Endothelial cell of umbilical vein (primary cell): ENCODE data around the gene CD82. TPM values are rescaled to one million over a fixed set of nuclear protein-coding genes. Genes with fewer than 3 reads are reported as not detected.
A peak's percentile ranks its signal among the peaks of the same experiment; 100 is the strongest.

ENCODE experiments used
- BruUV-seq: library from RNA; stranded (reverse); fragments of 400-500 nt; replicated peaks from 2 replicates; lab custom pipeline; 2021; lab: Mats Ljungman, UMichigan
- CTCF ChIA-PET: fragments of 300-600, 350-600 bp; sonication (Branson Sonifier 250); formaldehyde crosslinking; loops from one replicate; lab custom pipeline; 2021; ENCODE audit warnings: antibody characterized with exemption, inconsistent platforms; lab: Charles Lee
- POLR2A ChIA-PET: fragments of 300-600, 350-600 bp; sonication (Branson Sonifier 250); formaldehyde crosslinking; loops from one replicate; lab custom pipeline; 2021; ENCODE audit warnings: antibody characterized with exemption, inconsistent platforms; lab: Charles Lee
- DNase-seq: peaks from one replicate; pipeline ENCODE4 v3.0.0-alpha.2; 2011; ENCODE audit warnings: low read depth, low spot score
- FAIRE-seq: peaks from 2 replicates; lab custom pipeline; 2011; peaks lifted over from hg19 to GRCh38; lab: Jason Lieb, UNC
- H2AFZ ChIP-seq: 2 replicates; pipeline ENCODE4 v1.6.0; 2012; ENCODE audit warnings: low read depth, low read length, control low read depth, inconsistent platforms
- H3K27ac ChIP-seq: 2 replicates; pipeline ENCODE4 v1.5.1; 2011; ENCODE audit warnings: low read depth, mild to moderate bottlenecking, control low read depth, low read length, moderate library complexity; ENCODE audit not compliant: insufficient read depth
- H3K27me3 ChIP-seq, 2 experiments: 2 replicates each; pipeline versions ENCODE4 v1.6.0 to v1.6.1; 2011; ENCODE audit warnings: low read length in 2 of 2, mixed read lengths in 1 of 2; ENCODE audit not compliant: control insufficient read depth in 2 of 2, insufficient read depth in 2 of 2
- H3K36me3 ChIP-seq, 2 experiments: 2 replicates in 1 of 2; 3 replicates in 1 of 2; pipeline ENCODE4 v1.5.1; 2011; ENCODE audit warnings: low read length in 2 of 2, mild to moderate bottlenecking in 1 of 2, moderate library complexity in 1 of 2; ENCODE audit not compliant: control insufficient read depth in 2 of 2, insufficient read depth in 2 of 2; ENCODE audit errors: extremely low read depth in 1 of 2
- H3K4me1 ChIP-seq: 3 replicates; pipeline ENCODE4 v1.5.1; 2011; ENCODE audit warnings: mild to moderate bottlenecking, low read length; ENCODE audit not compliant: control insufficient read depth, insufficient read depth; ENCODE audit errors: extremely low read depth
- H3K4me2 ChIP-seq: 2 replicates; pipeline ENCODE4 v1.6.1; 2011; ENCODE audit warnings: low read length, control low read depth, mixed read lengths; ENCODE audit not compliant: insufficient read depth
- H3K4me3 ChIP-seq, 3 experiments: fragments of 200-600 bp in 1 of 3; sonication (generic), shearing (Covaris generic) in 1 of 3; replicated peaks in 1 of 3; 2 replicates each; pipeline ENCODE4 v1.5.1; 2011 to 2016; ENCODE audit warnings: control low read depth in 3 of 3, low read length in 3 of 3, mild to moderate bottlenecking in 2 of 3, inconsistent platforms in 1 of 3, low read depth in 1 of 3, moderate library complexity in 1 of 3; ENCODE audit not compliant: insufficient read depth in 1 of 3
- H3K79me2 ChIP-seq: 2 replicates; pipeline ENCODE4 v1.6.0; 2012; ENCODE audit warnings: low read length, inconsistent platforms; ENCODE audit not compliant: control insufficient read depth, insufficient read depth
- H3K9ac ChIP-seq: replicated peaks from 2 replicates; pipeline ENCODE3; 2011; ENCODE audit warnings: low read length, control low read depth; ENCODE audit not compliant: insufficient read depth; ENCODE audit errors: extremely low read depth
- H3K9me1 ChIP-seq: replicated peaks from 3 replicates; pipeline ENCODE4 v1.6.0; 2011; ENCODE audit warnings: mild to moderate bottlenecking, low read length; ENCODE audit not compliant: control insufficient read depth, insufficient read depth; ENCODE audit errors: extremely low read depth
- H3K9me3 ChIP-seq: replicated peaks from 2 replicates; pipeline ENCODE4 v1.5.1; 2012; ENCODE audit warnings: low read length, inconsistent platforms; ENCODE audit not compliant: control insufficient read depth, insufficient read depth
- H4K20me1 ChIP-seq: replicated peaks from 2 replicates; pipeline ENCODE3; 2011; ENCODE audit warnings: mild to moderate bottlenecking, low read length; ENCODE audit not compliant: control insufficient read depth, insufficient read depth; ENCODE audit errors: extremely low read depth
- CTCF ChIP-seq, 2 donors: IDR thresholded peaks; 1 replicate in 1 of 2; 2 replicates in 1 of 2; pipeline ENCODE4 v1.5.1; 2011; ENCODE audit warnings: low read length in 2 of 2, mild to moderate bottlenecking in 2 of 2, moderate library complexity in 2 of 2, control low read depth in 1 of 2, inconsistent platforms in 1 of 2, low read depth in 1 of 2; ENCODE audit not compliant: insufficient read depth in 1 of 2; ENCODE audit errors: extremely low read depth in 1 of 2
- EZH2 ChIP-seq: IDR thresholded peaks from 2 replicates; pipeline ENCODE4 v1.6.1; 2012; ENCODE audit warnings: borderline replicate concordance, low read depth, mild to moderate bottlenecking, moderate library complexity, low read length, inconsistent platforms; ENCODE audit not compliant: severe bottlenecking
- FOS ChIP-seq: IDR thresholded peaks from 2 replicates; pipeline ENCODE4 v1.6.1; 2011; ENCODE audit warnings: mild to moderate bottlenecking, low read length, moderate library complexity, borderline replicate concordance; ENCODE audit not compliant: insufficient read depth
- GATA2 ChIP-seq: IDR thresholded peaks from 2 replicates; pipeline ENCODE4 v1.7.0; 2011; ENCODE audit warnings: low read depth, mild to moderate bottlenecking, moderate library complexity, mixed read lengths, low read length; ENCODE audit not compliant: insufficient read length, insufficient read depth
- JUN ChIP-seq: IDR thresholded peaks from 2 replicates; pipeline ENCODE4 v1.6.1; 2011; ENCODE audit warnings: borderline replicate concordance, low read depth; ENCODE audit not compliant: insufficient read length, insufficient read depth
- MAX ChIP-seq: IDR thresholded peaks from 2 replicates; pipeline ENCODE4 v1.6.1; 2011; ENCODE audit not compliant: insufficient read depth, insufficient read length
- MYC ChIP-seq: IDR thresholded peaks from one replicate; pipeline ENCODE4 v1.6.1; 2011; ENCODE audit warnings: mild to moderate bottlenecking, low read depth, low read length
- POLR2A ChIP-seq: IDR thresholded peaks from 2 replicates; pipeline ENCODE4 v1.6.1; 2012; ENCODE audit warnings: low read depth, mild to moderate bottlenecking, control low read depth, low read length
- POLR2AphosphoS5 ChIP-seq: IDR thresholded peaks from 2 replicates; pipeline ENCODE4 v1.6.1; 2012; ENCODE audit warnings: low read depth, mild to moderate bottlenecking, control low read depth, low read length, moderate library complexity; ENCODE audit not compliant: insufficient read depth
- dilution Hi-C: fragments of 300-500 bp; cut with MboI; formaldehyde crosslinking; loops from one replicate; pipeline ENCODE4 v1.15.0; 2019; ENCODE audit warnings: low sequenced_read_pairs; ENCODE audit not compliant: extremely low pct_ligation_motif_present
- intact Hi-C: fragments of 100-400 bp; cut with micrococcal nuclease; formaldehyde crosslinking; loops from one replicate; pipeline ENCODE4 v1.10.0; 2022
- polyA plus RNA-seq, 4 experiments: library from polyadenylated mRNA; depleted of rRNA in 3 of 4; stranded (reverse) in 3 of 4; unstranded in 1 of 4; fragments of >200 nt; gene quantifications; 2 replicates each; pipeline versions ENCODE4 v1.2.1 to v1.2.3, GENCODE V29; 2011 to 2012; ENCODE audit warnings: missing spikeins in 1 of 4
- total RNA-seq: library from RNA; stranded (reverse); gene quantifications from 2 replicates; pipeline ENCODE4 v1.2.3, GENCODE V29; 2021

Gene CD82
- total and polyA plus RNA-seq, 2 donors (not counting 3 experiments of a cell fraction or from before 2014, with no cell fraction given) = 17.9 to 25.2 TPM

- no peaks in the 10 kb centered on the region for H3K79me2 ChIP-seq
- no peaks in the 10 kb centered on the region for H3K36me3 ChIP-seq
- no peak overlapping the region for H2AFZ ChIP-seq
- H3K9ac ChIP-seq = no peak overlapping the region
- no peak overlapping the region for H3K27ac ChIP-seq
- intact Hi-C loops (loop anchor here (2.0 kb wide), 1 partner anchor 39 kb away; no protein-coding TSS in a partner anchor), dilution Hi-C loops (no loop called here)
- ChIA-PET CTCF (interaction anchor here (0.9 to 1.6 kb wide), 4 partner anchors 9 to 167 kb away, joined by 3 to 19 read pairs (median 7); no protein-coding TSS in a partner anchor), POLR2A (no interaction called here)
- TF ChIP-seq EZH2 = no peak
- no peak for TF ChIP-seq FOS
- TF ChIP-seq MAX = no peak
- TF ChIP-seq GATA2 = no peak
- no peak for TF ChIP-seq POLR2AphosphoS5
- no peak for TF ChIP-seq CTCF (IDR thresholded peaks at IDR 0.05; ENCODE audit: extremely low read depth in 1 of 2, insufficient read depth in 1 of 2, low read depth in 1 of 2, low read length in 2 of 2)
- TF ChIP-seq POLR2A = no peak
- TF ChIP-seq JUN = no peak
- TF ChIP-seq MYC = no peak
- no peak overlapping the region for H3K4me2 ChIP-seq
- no TSS peak for BruUV-seq
- no peak overlapping the region for H3K4me3 ChIP-seq
- FAIRE-seq = no peak
- H4K20me1 ChIP-seq = no peaks in the 10 kb centered on the region
- DNase-seq = peak; percentile 55
- H3K27me3 ChIP-seq = no peaks in the 10 kb centered on the region
- no peaks in the 10 kb centered on the region for H3K9me1 ChIP-seq
- peaks cover 9% of the 10 kb centered on the region for H3K4me1 ChIP-seq
- H3K9me3 ChIP-seq = no peaks in the 10 kb centered on the region
These were observed 42.5 kb downstream of the CD82 start for GRCh38 chr11:44607987-44608386.
